Hepatocyte (in vitro differentiated cells): Measurements from ENCODE around the gene RAP1A. TPM values are rescaled to one million over a fixed set of nuclear protein-coding genes. Genes with fewer than 3 reads are reported as not detected.

ENCODE experiments used
- DNase-seq: peaks from one replicate; pipeline ENCODE4 v3.0.0-alpha.2; 2016; ENCODE audit warnings: low spot score
- H2AFZ ChIP-seq: fragments of 200-600 bp; sonication (generic); 2 replicates; pipeline ENCODE4 v1.6.0; 2016; ENCODE audit warnings: antibody characterized with exemption, mild to moderate bottlenecking
- H3K27ac ChIP-seq: fragments of 200-600 bp; sonication (generic); 2 replicates; pipeline ENCODE4 v1.5.1; 2016; ENCODE audit warnings: mild to moderate bottlenecking
- H3K27me3 ChIP-seq: fragments of 200-600 bp; sonication (generic); 2 replicates; pipeline ENCODE4 v1.6.1; 2016
- H3K36me3 ChIP-seq: fragments of 200-600 bp; sonication (generic); replicated peaks from 2 replicates; pipeline ENCODE4 v1.5.1; 2016; ENCODE audit warnings: low read depth; ENCODE audit not compliant: insufficient read depth
- H3K4me1 ChIP-seq: fragments of 200-600 bp; sonication (generic); 2 replicates; pipeline ENCODE4 v1.5.1; 2016; ENCODE audit warnings: mild to moderate bottlenecking, moderate library complexity; ENCODE audit not compliant: insufficient read depth
- H3K4me2 ChIP-seq: fragments of 200-600 bp; sonication (generic); 2 replicates; pipeline ENCODE4 v1.6.0; 2016
- H3K4me3 ChIP-seq: fragments of 200-600 bp; sonication (generic); 2 replicates; pipeline ENCODE4 v1.5.1; 2016; ENCODE audit warnings: mild to moderate bottlenecking
- H3K79me2 ChIP-seq: fragments of 200-600 bp; sonication (generic); 2 replicates; pipeline ENCODE4 v1.6.0; 2017; ENCODE audit warnings: mild to moderate bottlenecking
- H3K9me2 ChIP-seq: fragments of 200-600 bp; sonication (generic); replicated peaks from 2 replicates; pipeline ENCODE4 v1.6.0; 2017; ENCODE audit warnings: mild to moderate bottlenecking; ENCODE audit not compliant: insufficient read depth
- H3K9me3 ChIP-seq: fragments of 200-600 bp; sonication (generic); 2 replicates; pipeline ENCODE4 v1.5.1; 2016; ENCODE audit warnings: low read depth, mild to moderate bottlenecking
- H4K20me1 ChIP-seq: fragments of 200-600 bp; sonication (generic); 2 replicates; pipeline ENCODE4 v1.6.0; 2016; ENCODE audit warnings: mild to moderate bottlenecking; ENCODE audit not compliant: insufficient read depth, poor library complexity, severe bottlenecking
- EZH2 ChIP-seq: fragments of 200-600 bp; sonication (generic); IDR thresholded peaks from 2 replicates; pipeline ENCODE4 v1.6.1; 2016; ENCODE audit warnings: antibody characterized with exemption, mild to moderate bottlenecking, borderline replicate concordance
- EZH2phosphoT487 ChIP-seq: fragments of 200-600 bp; sonication (generic); IDR thresholded peaks from one replicate; pipeline ENCODE4 v1.6.1; 2018; ENCODE audit warnings: antibody characterized with exemption, mild to moderate bottlenecking, low read depth, moderate library complexity; ENCODE audit not compliant: unreplicated experiment, severe bottlenecking
- WGBS: methylation state at CpG from one replicate; pipeline ENCODE4 v1.1.6; 2016; ENCODE audit warnings: low lambda C conversion rate; ENCODE audit errors: missing lambda C conversion rate; 5-methylcytosine and 5-hydroxymethylcytosine counted together
- polyA plus RNA-seq: library from polyadenylated mRNA; unstranded; fragments of >200 nt; fragmentation: Nextera tagmentation; extraction: Ambion mirVana; gene quantifications from 2 replicates; pipeline ENCODE4 v1.2.1, GENCODE V29; 2016
- total RNA-seq: library from RNA; depleted of rRNA; stranded (reverse); fragments of >200 nt; gene quantifications from 2 replicates; pipeline ENCODE4 v1.2.3, GENCODE V29; 2014
- TF ChIP-seq, protein P1 (sequence below): fragments of 200-600 bp; sonication (generic); IDR thresholded peaks from 2 replicates; pipeline ENCODE4 v1.5.1; 2016; ENCODE audit warnings: antibody characterized with exemption, mild to moderate bottlenecking; ENCODE audit not compliant: poor library complexity

RAP1A gene
- total and polyA plus RNA-seq, 2 experiments from 2014 or later, result 48.8 to 49.6 TPM

DNA sequence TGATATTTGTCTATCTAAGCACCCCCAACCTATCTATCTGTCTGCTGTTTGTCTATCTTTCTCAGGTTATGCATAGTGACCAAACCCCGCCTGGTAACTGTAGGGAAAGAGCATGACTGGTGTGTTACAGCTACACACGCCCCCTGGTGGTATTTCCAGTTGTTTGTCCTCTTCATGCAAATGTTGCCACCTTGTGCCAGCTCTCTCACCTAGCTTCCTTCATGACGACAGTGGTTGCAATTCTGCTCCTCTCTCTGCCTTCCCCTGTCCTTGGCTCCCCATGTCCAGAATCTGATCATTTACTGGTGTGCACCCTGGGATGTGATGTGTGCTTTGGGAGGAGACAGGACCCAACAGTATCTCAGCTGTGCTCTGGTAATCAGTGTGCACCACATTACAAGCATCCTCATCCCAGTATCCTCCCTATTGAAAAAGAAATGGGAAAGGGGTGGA lies 127.7 kb downstream of the RAP1A start:
- Histone ChIP-seq H3K36me3 (no peaks in the 10 kb centered on the region), H3K27ac (no peak overlapping the region), H3K9me3 (no peaks in the 10 kb centered on the region), H4K20me1 (no peaks in the 10 kb centered on the region), H2AFZ (no peak overlapping the region), H3K9me2 (no peaks in the 10 kb centered on the region), H3K4me1 (no peaks in the 10 kb centered on the region), H3K4me3 (no peak overlapping the region), H3K79me2 (no peaks in the 10 kb centered on the region), H3K27me3 (peaks cover 5% of the 10 kb centered on the region), H3K4me2 (no peak overlapping the region)
- DNase-seq, result peak; percentile 84
- TF ChIP-seq EZH2 (no peak), EZH2phosphoT487 (no peak)
- TF ChIP-seq, protein P1, sequence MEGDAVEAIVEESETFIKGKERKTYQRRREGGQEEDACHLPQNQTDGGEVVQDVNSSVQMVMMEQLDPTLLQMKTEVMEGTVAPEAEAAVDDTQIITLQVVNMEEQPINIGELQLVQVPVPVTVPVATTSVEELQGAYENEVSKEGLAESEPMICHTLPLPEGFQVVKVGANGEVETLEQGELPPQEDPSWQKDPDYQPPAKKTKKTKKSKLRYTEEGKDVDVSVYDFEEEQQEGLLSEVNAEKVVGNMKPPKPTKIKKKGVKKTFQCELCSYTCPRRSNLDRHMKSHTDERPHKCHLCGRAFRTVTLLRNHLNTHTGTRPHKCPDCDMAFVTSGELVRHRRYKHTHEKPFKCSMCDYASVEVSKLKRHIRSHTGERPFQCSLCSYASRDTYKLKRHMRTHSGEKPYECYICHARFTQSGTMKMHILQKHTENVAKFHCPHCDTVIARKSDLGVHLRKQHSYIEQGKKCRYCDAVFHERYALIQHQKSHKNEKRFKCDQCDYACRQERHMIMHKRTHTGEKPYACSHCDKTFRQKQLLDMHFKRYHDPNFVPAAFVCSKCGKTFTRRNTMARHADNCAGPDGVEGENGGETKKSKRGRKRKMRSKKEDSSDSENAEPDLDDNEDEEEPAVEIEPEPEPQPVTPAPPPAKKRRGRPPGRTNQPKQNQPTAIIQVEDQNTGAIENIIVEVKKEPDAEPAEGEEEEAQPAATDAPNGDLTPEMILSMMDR, result peak; percentile 61
- 29% methylated on average over 3 of the region's 3 CpGs for WGBS

DNA sequence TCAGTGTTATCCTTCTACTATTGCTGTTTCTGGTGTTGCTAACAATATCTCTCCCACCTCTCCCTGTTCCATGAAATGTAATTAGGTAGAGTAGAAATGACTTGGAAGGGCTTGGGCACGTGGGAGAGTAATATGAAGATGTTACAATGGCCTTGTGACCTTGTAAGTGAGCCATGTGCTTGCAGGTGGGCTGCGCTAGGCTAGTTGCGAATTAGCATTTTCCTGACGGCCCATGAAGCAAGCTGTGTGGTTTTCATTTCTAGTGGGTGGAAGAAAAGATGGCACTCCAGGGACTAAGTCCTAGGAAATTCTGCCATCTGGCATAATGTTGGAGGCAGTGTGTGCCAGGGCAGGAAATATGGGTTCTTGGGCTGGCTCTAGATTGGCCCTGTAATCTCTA lies 128.4 kb downstream of the RAP1A start:
- WGBS, result 89% methylated on average over 4 of the region's 4 CpGs
- no peaks in the 10 kb centered on the region for H4K20me1 ChIP-seq
- H2AFZ ChIP-seq, result no peak overlapping the region
- no peaks in the 10 kb centered on the region for H3K79me2 ChIP-seq
- no peak overlapping the region for H3K4me2 ChIP-seq
- no peak overlapping the region for H3K27ac ChIP-seq
- H3K9me3 ChIP-seq, result no peaks in the 10 kb centered on the region
- no peak overlapping the region for H3K4me3 ChIP-seq
- H3K4me1 ChIP-seq, result no peaks in the 10 kb centered on the region
- TF ChIP-seq EZH2 (no peak), EZH2phosphoT487 (no peak)
- TF ChIP-seq, protein P1, result no peak
- DNase-seq, result no peak
- no peaks in the 10 kb centered on the region for H3K9me2 ChIP-seq
- H3K36me3 ChIP-seq, result no peaks in the 10 kb centered on the region
- H3K27me3 ChIP-seq, result no peaks in the 10 kb centered on the region

DNA sequence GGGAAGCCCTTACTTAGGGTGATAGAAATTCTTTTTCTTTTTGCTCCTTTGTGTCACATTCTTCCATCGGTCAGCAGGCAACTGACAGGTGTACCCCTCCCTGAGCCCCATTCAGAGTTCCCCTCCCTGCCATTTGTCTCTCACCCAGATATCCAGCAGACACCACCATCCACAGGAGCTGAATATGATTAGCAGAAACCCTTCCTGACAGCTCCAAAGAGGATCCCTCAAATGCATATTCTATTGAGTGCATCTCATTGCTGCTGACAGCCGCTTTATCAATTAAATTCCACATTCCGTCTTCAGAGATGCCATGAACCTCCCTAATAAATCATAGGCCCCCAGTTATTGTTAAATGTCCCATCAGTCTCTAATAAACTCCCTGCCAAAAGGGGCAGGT lies 130.0 kb downstream of the RAP1A start:
- H3K9me2 ChIP-seq, result no peaks in the 10 kb centered on the region

More for the DNA sequence above, 130.0 kb downstream of the RAP1A start:
- Histone ChIP-seq H2AFZ (no peak overlapping the region), H3K27ac (no peak overlapping the region), H3K4me3 (no peak overlapping the region), H3K79me2 (peaks cover 8% of the 10 kb centered on the region), H3K4me2 (no peak overlapping the region), H3K4me1 (peaks cover 4% of the 10 kb centered on the region), H3K9me3 (no peaks in the 10 kb centered on the region), H3K36me3 (no peaks in the 10 kb centered on the region), H3K27me3 (no peaks in the 10 kb centered on the region), H4K20me1 (no peaks in the 10 kb centered on the region)
- 52% methylated on average over 3 of the region's 3 CpGs for WGBS
- DNase-seq, result no peak
- TF ChIP-seq EZH2, result no peak
- TF ChIP-seq EZH2phosphoT487, result no peak
- TF ChIP-seq, protein P1, result no peak
